Activated CD4-positive, alpha-beta T cell treated with anti-CD3 and anti-CD28 coated beads for 24 hours (primary cell): ENCODE results near the gene UCP3.
A peak's percentile ranks its signal among the peaks of the same experiment; 100 is the strongest.
"Not testable (repeated sequence)": the region's sequence is repeated elsewhere in the genome, so short reads cannot be mapped to it uniquely, and the experiment has no call there.

Source experiments
- DNase-seq, 2 donors: peaks; one replicate each; pipeline ENCODE4 v3.0.0-alpha.2; 2020; ENCODE audit warnings: low read depth in 2 of 2

The UCP3 gene

DNA sequence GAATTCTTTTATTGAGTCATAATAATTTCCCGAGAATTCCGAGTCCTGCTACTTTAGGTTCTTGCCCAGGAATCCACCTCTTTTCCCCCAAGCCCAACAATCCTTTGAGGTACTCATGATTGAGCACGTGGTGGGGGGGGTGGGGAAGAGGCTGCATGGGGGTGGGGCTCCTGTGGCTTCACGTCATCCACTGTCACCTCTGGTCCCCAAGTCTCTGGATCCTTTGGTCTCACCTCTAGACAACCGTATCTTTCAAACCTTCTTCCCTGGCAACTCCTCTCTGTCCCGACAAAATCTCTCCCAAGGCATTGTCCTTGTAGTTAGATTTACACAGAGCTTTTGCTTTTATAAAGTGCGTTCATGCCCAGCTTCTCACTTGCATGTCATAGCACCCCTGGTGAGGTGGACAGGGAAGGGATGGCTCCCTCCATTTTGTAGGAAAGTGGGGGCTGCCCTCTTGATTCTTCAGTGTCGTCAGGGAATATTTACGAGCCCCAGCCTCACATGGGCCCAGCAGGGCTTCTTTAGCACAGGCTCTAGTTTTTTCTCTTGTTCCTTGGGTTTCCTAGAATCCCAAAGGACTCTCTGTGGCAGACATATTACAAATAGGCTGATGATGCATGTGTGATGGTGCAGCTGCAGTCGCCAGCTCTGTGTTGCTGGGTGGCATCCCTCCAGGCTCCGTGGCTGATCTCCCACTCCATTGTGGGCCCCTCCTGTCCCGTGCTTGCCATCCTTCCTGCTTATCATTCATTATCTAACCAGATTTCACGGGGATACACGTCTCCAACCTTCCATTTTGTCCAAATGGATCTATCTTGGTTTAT is 8.4 kb downstream of the UCP3 start:
- DNase-seq = no peak

DNA sequence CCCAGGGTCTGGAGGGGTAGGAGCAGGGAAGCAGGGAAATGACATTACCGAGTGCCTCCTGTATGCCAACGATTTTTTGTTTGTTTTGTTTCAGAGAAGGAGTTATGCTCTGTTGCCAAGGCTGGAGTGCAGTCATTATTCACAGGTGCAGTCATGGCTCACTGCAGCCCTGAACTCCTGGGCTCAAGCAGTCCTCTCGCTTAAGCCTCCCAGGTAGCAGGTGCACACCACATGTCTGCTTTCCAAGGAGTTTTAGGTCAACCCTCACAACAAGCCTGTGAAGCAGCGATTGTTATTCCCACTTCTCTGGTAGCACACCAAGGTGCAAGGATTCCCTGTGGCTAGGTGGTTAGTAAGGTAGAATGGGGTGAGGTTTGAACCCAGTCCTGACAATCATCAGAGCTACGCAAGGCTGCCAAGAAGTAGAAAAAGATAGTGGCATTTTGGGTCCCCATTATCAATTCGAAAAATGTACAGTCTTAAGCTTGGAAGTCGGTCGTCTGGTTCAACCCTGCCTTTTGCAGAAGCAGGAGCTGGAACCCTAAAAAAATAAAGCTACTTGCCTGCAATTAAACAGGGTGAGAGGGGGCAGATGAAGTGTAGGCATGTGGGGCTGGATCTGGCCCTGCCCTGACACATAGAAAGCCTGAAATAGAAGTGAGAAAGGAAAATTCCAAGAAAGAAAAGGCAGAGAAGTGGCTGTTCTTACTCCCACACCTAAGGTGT is 9.1 kb downstream of the UCP3 start:
- no peak for DNase-seq

DNA sequence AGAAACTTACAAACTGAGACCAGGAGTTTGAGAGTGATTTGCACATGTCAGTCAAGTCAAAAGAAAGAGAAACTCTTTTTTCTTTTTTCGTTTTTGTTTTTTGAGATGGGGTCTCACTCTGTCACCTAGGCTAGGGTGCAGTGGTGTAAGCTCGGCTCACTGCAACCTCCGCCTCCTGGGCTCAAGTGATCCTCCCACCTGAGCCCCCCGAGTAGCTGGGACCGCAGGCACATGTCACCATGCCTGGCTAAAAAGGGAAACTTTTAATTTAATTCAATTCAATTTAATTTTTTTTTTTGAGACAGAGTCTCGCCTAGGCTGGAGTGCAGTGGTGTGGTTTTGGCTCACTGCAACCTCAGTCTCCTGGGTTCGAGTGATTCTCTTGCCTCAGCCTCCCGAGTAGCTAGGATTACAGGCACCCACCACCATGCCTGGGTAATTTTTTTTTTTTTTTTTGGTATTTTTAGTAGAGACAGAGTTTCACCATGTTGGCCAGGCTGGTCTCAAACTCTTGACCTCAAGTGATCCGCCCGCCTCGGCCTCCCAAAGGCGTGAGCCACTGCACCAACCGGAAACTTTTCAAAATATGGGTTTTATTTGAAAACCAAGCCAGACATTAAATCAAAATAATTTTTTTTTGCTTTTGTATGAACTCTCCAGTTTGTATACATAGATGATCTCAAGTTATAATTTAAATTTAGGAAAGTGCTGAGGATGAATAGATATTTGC is 9.9 kb downstream of the UCP3 start:
- DNase-seq = no peak

DNA sequence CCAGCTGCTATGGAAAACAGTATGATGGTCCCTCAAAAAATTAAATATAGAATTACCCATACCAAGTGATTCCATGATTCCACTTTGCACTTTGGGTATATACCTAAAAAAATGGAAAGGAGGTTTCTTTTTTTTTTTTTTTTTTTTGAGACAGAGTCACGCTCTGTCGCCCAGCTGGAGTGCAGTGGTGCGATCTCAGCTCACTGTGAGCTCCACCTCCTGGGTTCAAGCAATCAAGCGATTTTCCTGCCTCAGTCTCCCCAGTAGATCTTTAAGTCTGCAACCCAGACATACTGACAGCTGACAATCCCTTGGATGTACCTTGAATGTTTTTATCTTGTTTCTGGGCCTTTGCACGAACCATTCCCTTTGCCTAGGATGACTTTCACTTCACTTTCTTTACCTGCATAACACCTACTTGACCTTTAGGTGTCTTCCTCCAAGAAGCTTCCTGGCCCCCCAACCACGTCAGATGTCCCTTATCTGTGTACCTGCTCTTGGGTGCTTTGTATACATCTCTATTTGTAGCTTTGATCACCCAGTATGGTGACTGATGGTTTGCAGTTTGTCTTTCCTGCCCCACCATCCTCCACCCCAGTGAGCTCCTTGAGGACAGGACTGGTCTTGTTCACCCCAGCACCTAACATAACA is 11.6 kb downstream of the UCP3 start:
- DNase-seq = no peak

DNA sequence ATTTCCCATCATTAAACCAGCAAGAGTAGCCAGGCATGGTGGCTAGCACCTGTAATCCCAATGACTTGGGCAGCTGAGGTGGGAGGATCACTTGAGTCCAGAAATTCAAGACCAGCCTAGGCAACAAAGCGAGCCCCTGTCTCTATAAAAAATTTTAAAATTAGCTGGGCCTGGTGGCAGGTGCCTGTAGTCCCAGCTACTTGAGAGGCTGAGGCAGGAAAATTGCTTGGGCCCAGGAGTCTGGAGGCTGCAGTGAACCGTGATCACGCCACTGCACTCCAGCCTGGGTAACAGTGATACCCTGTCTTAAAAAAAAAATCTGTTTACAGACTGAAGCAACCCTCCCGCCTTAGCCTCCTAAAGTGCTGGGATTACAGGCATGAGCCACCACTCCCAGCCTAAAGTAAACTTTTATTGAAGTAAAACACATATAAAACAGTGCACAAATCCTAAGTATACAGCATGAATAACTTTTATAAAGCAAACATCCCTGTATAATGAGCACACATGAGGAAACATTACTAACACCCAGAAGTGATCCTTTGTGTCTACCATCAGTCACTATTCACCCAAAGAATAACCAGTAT is 12.6 kb downstream of the UCP3 start:
- no peak for DNase-seq

DNA sequence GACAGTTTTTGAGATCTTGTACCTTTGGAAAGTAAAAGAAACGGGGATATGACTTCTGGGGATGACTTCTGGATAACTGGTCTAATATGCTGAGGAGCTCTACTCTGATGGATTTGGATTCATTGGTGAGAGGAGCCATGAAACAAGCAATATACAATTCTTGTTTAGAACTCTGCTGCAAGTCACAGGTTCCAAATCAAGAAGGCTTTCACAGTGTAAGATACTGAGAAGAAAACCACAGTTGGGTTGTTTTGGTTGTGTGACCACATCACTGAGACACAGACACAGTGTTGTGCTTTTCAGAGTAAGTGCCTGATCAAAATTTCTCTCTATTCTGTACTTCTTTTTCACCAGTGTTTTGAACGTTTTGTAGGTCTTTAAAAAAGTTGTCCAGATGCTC is 13.2 kb downstream of the UCP3 start:
- DNase-seq = no peak

DNA sequence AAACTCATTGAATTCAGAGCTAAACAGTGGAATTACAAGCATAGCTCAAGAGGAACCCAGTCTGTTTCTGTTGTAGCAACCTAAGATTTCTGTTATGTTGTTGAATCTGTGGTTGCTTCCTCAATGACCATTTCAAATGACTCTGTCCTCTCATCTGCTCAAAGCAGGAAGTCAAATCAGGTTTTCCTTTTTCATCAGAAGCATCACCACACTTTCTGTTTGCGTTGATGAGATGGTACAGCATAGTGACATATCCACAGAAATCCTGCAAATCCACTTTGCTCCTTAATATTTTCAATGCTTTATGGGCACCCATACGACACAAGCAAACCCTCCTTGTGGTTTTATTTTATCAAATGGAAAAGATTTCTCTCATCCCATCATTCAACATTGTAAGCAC is 13.6 kb downstream of the UCP3 start:
- DNase-seq = no peak

DNA sequence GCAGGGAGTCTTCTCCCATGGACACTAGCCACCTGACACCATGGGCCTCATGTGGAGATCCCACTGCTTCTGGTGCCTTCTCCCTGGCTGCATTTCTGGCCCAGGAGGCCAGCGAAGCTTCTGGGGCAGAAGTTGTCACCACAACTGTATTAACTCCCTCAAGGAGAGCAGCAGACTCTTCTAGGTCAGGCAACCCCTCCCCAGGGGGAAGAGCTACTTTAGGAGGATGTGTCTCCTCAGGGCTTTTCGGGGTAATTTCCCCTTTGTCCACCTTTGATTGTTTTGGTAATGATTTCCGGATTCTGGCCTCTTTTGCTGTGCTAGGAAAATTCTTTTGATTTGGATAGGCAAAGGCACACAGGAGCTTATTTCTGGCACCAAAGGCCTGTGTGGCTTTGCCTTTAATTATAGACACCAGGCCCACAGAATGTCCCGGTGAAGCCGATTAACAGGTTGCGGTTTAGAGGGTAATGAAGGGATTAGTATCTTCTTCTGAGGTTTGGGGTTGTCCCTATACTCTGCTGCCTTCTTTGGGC is 17.3 kb downstream of the UCP3 start:
- DNase-seq = no peak

DNA sequence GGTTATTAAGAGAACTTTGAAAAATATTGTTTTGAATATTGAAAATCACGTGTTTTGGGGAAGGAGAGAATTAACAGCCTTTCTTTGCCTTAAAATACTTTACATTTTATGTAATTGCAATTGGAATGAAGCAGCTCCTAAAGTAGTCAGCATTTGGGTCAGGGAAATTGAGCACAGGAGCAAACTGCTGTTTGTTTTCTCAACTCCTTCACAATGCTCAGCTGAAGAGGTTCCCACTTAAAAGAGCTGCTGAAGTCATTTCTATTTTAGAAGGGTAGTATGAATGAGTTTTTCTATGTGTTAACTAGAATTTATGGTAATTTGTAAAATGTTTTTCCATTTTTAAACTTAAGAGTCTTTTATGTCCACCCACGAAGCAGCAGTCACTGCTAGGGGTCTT is 18.2 kb downstream of the UCP3 start:
- no peak for DNase-seq

DNA sequence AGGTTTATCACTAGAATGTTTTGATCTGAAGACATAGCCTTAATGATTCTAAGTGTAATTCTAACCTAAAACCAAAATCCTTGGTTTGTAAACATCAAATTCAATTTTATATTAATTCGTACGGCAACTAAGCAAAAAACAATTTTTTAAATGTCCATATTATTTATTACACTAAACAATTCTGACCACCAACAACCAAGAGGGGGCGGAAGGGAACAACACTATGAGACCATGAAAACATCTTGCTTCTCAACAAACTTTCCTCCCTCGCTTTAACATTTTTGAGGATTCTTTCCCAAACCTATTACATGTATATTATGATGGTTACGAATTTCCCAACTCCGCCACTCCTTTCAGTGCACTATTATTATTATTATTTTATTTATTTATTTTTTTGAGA is 19.7 kb downstream of the UCP3 start:
- DNase-seq = no peak

DNA sequence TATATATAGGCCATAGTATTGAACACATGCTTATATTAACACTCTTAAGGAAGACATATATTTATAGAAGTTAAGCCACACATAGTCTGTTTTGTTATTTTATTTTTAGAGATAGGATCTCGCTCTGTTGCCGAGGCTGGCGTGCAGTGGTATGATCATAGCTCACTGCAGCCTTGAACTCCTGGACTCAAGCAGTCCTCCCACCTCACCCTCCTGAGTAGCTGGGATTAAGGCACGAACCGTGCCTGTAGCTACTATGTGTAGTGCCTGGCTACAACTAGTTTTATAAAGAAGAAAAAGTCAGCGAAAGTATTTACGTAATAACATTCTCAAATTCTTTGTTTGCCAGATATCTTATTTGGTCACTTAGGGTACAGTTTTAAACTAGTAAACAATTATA is 20.7 kb downstream of the UCP3 start:
- DNase-seq = no peak

DNA sequence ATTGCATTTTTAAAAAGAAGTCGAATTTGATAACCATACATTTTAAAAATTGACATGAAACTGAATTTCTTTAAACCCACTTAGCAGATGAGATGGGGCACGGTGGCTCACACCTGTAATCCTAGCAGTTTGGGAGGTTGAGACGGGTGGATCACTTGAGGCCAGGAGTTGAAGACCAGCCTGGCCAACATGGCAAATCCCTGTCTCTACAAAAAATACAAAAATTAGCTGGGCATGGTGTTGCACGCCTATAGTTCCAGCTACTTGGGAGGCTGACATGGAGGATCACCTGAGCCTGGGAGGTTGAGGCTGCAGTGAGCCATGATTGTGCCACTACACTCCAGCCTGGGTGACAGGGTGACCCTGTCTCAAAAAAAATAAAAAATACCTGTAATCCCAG is 23.2 kb downstream of the UCP3 start:
- DNase-seq = not testable (repeated sequence)

DNA sequence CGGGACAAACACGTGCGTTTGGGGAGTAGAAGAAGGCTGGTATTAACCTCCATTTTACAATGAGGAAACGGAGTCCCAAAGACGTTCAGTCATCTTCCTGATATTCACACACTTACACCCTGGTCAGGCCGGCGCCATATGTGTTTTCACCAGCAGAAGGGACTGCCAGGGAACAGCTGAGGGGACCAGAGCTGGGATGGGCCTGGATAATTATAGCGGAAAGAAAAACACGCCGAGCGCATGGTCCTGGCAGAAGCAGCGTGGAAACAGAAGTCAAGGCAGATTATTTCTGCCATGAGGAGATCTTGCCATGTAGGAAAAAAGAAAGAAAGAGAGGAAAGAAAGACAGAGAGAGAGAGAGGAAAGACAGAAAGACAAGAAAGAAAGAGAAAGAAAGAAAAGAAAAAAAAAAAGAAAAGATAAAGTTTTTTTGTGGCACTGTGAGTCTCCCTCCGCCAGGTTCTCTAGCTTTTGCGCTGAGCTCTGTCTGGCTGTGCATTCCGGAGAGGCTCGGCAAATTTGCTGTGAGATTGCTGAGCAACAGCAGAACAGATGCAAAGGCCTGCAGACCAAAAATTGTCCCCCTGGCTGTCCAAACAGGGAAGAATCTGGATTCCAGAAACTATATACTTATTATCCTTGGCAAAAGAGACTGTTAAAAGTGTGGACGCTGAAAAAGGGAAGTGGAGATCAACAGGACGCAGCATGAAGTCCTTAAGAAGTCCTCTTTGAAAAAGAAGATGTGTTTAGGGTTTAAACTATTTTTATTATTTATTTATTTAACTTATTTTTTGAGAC is 24.9 kb downstream of the UCP3 start:
- no peak for DNase-seq

DNA sequence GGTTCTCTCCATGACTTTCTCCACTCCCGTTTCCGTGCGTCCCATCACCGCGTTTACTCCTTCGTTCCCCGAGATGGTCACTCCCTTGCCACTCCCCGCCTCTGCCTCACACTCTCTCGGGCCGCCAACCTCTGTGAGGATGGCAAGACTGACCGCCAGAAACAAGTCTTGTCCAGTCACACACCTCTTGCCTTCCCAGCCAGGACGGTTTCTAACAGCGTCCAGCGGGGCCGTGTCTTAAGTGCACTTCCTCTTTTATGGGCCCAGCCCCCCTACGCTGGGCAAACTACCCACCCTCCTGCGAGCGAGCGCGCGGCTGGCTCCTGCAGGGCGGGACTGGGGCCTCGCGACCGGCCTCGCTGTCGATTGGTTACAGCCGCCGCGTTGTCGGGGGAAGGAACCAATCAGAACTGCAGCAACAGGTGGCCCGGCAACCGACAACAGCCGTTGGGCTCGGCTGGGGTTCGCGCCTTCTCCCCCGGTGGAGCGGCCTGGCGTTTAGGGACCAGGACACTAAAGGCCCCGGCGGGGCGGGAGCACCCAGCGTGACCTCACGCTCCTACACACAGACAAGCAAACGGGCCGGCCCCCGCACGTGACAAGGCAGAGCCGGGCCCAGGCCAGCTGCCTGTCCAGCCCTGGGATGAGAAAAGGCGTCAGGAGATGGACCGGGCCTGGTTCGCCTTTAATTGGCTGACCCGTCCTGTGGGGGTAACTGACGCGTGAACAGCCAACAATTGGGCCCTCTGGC is 25.7 kb downstream of the UCP3 start:
- peak; percentile 86 to 88 for DNase-seq

DNA sequence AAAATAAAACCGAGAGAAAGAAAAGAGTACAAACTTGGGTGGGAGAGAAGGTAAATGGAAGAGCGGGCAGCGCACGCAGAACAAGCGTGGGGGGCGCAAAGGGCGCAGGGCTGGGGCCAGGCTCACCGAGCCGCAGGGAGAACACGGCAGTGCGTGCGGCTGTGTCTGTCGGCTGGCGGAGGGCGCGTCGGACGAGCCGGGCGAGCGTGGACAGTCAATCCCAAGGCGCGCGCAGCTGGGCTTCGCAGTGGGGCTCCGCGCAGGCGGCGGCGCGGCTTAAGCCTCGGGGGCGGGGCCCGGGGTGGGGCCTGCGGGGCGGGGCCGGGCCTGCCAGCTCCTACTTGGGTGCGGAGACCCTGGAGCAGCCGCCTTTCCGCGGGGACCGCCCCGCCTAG is 26.3 kb downstream of the UCP3 start, which contains the start of gene UCP2:
UCP2 (minus strand) TSS at position 249 of the 395 bp plus-strand sequence. CDS start 4,465 bp downstream, outside the sequence.
- DNase-seq = peak; percentile 72 to 84

DNA sequence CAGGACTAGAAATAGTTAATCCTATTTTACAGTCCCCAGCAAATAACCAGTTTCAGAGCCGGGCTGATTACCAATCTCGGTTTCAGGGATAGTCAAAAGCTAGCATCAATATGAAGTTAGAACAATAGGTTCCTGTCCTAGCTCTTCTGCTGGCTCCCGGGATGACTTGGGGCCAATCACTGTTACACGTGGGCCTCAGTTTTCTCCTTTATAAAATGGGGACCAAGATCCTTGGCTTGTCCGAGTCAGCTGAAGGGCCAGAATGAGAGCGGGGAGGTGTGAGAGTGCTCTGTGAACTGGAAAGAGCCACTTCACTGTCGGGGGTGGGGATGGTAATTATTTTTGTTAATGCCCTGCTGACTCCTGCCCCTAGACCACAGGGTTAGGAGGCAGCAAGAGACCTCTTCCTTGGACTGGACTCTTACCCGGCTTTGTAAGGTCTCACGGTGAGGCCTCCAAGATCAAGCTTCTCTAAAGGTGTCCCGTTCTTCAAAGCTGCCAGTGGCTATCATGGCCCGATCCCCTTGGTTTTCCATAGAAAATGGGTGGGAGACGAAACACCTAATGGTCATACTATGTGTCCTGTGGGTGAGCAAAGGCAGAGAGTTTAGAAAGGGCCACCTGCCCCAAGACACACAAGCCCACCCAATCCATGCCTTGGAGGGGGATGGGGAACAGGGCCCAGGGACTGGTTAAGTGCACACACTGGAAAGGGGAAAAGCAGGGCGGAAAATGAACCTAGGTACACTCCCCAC is 27.7 kb downstream of the UCP3 start:
- no peak for DNase-seq

DNA sequence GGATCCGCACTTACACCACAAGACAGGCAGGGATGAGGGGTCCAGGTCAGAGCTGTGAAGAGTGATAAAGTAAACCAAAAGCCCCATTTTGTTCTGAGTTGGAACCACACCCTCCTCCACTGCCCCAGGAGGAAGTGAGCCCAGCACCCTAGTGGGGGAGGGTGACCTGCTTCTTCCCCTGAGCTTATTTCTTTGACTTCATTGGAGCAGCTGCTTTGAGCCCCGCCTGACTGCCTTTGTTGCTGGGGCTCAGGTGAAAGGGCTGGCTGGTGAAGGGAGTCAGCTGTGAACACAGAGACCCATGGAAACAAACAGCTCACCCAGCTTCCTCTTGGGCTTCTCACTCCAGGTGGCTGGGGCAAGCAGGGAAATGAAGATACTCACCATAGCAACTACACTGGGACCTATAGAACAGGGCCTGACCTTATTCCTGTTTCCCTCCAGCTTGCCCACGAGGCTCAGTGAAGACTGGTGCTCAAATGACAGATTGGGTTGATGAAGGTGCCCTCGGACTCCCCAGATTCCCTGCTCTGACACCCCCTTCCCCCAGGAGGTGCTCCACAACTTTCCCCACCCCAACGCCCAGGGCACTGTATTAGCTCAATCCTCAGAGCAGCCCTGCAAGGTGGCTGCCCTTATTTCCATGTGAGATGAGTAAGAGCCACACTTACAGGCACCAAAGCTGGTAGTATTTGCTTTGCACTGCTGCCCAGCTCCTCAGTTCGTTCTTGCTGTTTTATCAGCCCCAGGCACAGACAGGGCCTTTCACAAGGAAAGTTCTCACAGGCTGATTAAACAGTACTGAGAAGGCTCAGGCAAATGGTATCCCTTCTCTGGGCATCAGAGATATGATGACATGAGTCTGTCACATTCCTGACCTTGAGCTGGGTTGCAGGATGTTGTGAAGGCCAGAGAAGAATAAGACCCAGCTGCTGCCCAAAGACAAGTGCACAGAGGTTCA is 28.6 kb downstream of the UCP3 start:
- peak; percentile 43 to 49 for DNase-seq

DNA sequence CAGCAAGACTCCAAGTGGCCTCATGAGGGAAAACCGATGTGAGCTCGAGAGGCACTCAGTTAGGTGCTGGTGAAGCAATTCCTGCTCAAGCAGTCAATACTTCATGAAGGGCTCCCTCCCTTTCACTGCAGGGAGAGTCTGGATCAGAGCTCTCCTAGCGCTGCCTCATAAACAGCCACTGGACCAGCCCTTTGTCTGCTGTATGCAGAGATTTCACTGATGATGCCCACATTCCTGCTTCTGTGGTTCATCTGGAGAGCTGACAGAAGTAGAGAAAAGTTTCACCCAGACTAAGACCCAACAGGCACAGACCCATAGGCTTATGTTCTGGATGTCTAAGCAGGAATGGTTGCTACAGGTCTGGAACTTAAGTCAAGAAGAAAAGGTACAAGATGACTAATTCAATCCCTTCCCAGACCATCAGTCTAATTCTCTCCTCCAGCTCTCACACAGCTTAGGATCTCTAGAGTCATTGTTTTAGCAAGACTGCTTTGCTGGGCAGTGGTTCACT is 30.3 kb downstream of the UCP3 start:
- no peak for DNase-seq
